ENCODE measurements around the gene MAP6. TPM values are rescaled to one million over a fixed set of nuclear protein-coding genes. Genes with fewer than 3 reads are reported as not detected.

MAP6 gene
- total and polyA plus RNA-seq, 10 of the 15 experiments (the other 5 are each of a cell fraction or from before 2014, with no cell fraction given): 0.06 to 0.19 (median 0.11) TPM; not detected in 5

DNA sequence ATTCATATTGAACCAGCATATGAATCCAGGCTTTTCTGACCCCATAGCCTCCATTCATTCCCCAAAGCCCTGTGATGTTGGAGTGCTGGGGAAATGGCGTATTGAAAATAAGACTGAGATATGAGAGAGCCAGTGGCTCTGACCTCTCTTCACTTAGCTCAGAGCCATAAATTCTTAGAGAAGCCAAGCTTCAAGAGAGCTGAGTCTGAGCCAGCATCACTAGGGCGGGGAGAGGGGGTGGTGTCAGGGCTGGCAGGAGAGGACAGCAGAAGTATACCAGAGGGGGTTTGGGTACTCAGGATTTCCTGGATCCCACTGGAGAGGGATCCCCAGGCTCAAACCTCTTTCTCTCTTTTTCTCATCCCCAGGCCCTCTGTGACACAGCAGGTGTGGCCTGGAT is 32.1 kb upstream of the MAP6 start:
- no peaks in the 10 kb centered on the region for H3K4me1 ChIP-seq (ENCODE audit: control insufficient read depth, insufficient read depth, low read length)
- H3K9me3 ChIP-seq (replicated peaks; ENCODE audit: control insufficient read depth, insufficient read depth, low read length): no peaks in the 10 kb centered on the region
- WGBS (ENCODE audit: insufficient coverage, insufficient replicate concordance, low lambda C conversion rate, missing lambda C conversion rate): 50% methylated on average over 2 of the region's 2 CpGs
- in situ Hi-C loops (cut with MboI) (no loop called here), intact Hi-C loops (cut with micrococcal nuclease; ENCODE audit: unreplicated experiment) (loop anchor here (10.0 kb wide), 1 partner anchor 256 kb away; no protein-coding TSS in a partner anchor)
- H3K79me2 ChIP-seq (ENCODE audit: control insufficient read depth, insufficient read depth, low read length): no peaks in the 10 kb centered on the region
- H3K4me2 ChIP-seq (ENCODE audit: control insufficient read depth, insufficient read depth): no peak overlapping the region
- RAD21 ChIA-PET (ENCODE audit: unreplicated experiment): no interaction called here
- no peaks in the 10 kb centered on the region for H3K36me3 ChIP-seq (ENCODE audit: control insufficient read depth in 2 of 2, insufficient read depth in 2 of 2, low read length in 1 of 2)
- H3K27me3 ChIP-seq (replicated peaks in 1 of 2; ENCODE audit: control insufficient read depth in 2 of 2, insufficient read depth in 2 of 2, low read length in 1 of 2): no peaks in the 10 kb centered on the region
- H4K20me1 ChIP-seq (ENCODE audit: control insufficient read depth, insufficient read depth): no peaks in the 10 kb centered on the region
- POLR2A ChIA-PET: no interaction called here
- no peak overlapping the region for H3K27ac ChIP-seq (ENCODE audit: control insufficient read depth, insufficient read depth)
- no peak overlapping the region for H3K4me3 ChIP-seq
- ATAC-seq (no peak), FAIRE-seq (no peak), DNase-seq (ENCODE audit: low read depth, low spot score) (no peak)
- TF ChIP-seq TCF12 (IDR thresholded peaks at IDR 0.05; ENCODE audit: low read depth, low read length): no peak
- TF ChIP-seq HDAC2 (IDR thresholded peaks at IDR 0.05): no peak
- TF ChIP-seq BCL11A (IDR thresholded peaks at IDR 0.05; ENCODE audit: low read depth, low read length): no peak
- TF ChIP-seq, protein P1, sequence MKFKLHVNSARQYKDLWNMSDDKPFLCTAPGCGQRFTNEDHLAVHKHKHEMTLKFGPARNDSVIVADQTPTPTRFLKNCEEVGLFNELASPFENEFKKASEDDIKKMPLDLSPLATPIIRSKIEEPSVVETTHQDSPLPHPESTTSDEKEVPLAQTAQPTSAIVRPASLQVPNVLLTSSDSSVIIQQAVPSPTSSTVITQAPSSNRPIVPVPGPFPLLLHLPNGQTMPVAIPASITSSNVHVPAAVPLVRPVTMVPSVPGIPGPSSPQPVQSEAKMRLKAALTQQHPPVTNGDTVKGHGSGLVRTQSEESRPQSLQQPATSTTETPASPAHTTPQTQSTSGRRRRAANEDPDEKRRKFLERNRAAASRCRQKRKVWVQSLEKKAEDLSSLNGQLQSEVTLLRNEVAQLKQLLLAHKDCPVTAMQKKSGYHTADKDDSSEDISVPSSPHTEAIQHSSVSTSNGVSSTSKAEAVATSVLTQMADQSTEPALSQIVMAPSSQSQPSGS (IDR thresholded peaks at IDR 0.05; ENCODE audit: low read length): no peak
- TF ChIP-seq FOS (IDR thresholded peaks at IDR 0.05; ENCODE audit: borderline replicate concordance, extremely low read depth, insufficient read length): no peak
- TF ChIP-seq, protein P2, sequence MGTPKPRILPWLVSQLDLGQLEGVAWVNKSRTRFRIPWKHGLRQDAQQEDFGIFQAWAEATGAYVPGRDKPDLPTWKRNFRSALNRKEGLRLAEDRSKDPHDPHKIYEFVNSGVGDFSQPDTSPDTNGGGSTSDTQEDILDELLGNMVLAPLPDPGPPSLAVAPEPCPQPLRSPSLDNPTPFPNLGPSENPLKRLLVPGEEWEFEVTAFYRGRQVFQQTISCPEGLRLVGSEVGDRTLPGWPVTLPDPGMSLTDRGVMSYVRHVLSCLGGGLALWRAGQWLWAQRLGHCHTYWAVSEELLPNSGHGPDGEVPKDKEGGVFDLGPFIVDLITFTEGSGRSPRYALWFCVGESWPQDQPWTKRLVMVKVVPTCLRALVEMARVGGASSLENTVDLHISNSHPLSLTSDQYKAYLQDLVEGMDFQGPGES (IDR thresholded peaks at IDR 0.05): no peak
- no peak for TF ChIP-seq WRNIP1 (IDR thresholded peaks at IDR 0.05; ENCODE audit: borderline replicate concordance, low read depth, low read length)
- no peak for TF ChIP-seq POLR2A (IDR thresholded peaks at IDR 0.05; ENCODE audit: low read depth, low read length)
- no peak for TF ChIP-seq RELA (IDR thresholded peaks at IDR 0.05; ENCODE audit: borderline replicate concordance, partially characterized antibody)
- SMC1A ChIA-PET (ENCODE audit: uncharacterized antibody, unreplicated experiment): interaction anchor here (1.7 kb wide), 1 partner anchor 16 kb away, joined by 3 read pairs; no protein-coding TSS in a partner anchor
- H3K9ac ChIP-seq (ENCODE audit: control insufficient read depth, insufficient read depth, low read length): no peak overlapping the region
- no TSS peak for BruUV-seq (replicated peaks)
- no peak overlapping the region for H2AFZ ChIP-seq (ENCODE audit: control insufficient read depth, low read depth, low read length)
- CTCF ChIA-PET: no interaction called here

All from GM12878 (cell line).